ENCODE results near the gene MTUS2.

MTUS2 gene

GRCh38 chr13:29493796-29494195 lies 673.7 kb downstream of the MTUS2 start:
- no peak for DNase-seq

DNA sequence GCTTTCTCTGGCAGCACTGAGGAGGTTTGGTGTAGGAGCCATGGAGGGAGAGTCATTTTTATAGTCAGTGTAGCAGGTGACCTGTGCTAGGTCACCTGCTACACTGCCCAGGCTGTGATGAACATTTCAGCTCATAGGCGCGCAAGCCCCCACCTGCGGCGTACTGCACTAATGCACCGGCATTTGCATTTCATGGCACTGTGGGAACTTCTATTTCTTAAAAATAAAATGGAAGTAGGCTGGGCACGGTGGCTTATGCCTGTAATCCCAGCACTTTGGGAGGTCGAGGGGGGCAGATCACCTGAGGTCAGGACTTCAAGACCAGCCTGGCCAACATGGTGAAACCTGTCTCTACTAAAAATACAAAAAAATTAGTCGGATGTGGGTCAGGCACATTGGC lies 674.4 kb downstream of the MTUS2 start:
- no peak for DNase-seq

DNA sequence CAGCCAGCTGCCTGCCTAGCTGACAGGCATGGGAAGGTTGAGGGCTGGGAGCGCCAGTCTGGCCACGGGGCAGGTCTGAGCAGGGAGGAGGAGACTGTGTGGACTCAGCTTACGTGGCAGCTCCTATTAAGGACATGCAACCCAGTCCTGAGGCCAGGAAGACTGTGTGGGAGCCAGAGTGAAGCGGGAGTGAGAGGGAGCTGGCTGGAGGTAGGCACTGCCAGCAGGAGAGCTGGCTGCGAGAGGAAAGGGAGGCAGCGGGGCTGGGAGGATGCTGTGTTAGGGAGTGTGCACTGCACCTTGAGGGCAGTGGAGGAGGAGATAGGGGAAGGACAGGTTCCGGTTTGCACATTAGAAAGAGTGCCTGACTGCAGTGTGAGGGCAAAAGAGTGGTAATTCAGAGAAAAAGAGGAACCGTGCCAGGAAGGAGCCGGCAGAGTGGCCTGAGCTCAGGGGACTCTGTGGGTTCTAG lies 676.1 kb downstream of the MTUS2 start:
- DNase-seq = no peak

GRCh38 chr13:29497137-29497654 lies 677.1 kb downstream of the MTUS2 start:
- DNase-seq = no peak

- DNase-seq = no peak
These were observed 678.4 kb downstream of the MTUS2 start for GRCh38 chr13:29498426-29499040.

GRCh38 chr13:29499506-29500165 lies 679.5 kb downstream of the MTUS2 start:
- no peak for DNase-seq

DNA sequence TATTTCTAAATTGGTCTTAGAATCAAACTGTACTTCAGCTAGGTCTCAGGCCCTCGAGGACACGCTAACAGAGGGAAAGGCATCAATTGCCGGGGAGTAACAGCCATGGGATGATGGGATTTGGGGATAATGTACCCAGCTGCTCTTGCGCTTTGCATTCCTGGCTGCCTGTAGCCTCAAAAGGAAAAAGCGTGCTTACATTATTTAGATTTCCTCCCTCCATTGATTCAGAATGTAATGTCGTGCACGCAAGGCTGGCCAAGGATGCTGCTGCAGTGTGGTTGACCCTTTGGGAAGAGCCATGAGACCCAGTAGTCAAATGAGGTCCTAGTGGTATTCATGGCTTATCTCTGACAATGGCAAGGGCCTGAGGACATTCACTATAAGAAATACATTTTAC lies 680.2 kb downstream of the MTUS2 start:
- DNase-seq = no peak

- DNase-seq = no peak
These were observed 681.5 kb downstream of the MTUS2 start for GRCh38 chr13:29501674-29502073.

- DNase-seq = no peak
These were observed 682.4 kb downstream of the MTUS2 start for GRCh38 chr13:29502391-29503008.

DNA sequence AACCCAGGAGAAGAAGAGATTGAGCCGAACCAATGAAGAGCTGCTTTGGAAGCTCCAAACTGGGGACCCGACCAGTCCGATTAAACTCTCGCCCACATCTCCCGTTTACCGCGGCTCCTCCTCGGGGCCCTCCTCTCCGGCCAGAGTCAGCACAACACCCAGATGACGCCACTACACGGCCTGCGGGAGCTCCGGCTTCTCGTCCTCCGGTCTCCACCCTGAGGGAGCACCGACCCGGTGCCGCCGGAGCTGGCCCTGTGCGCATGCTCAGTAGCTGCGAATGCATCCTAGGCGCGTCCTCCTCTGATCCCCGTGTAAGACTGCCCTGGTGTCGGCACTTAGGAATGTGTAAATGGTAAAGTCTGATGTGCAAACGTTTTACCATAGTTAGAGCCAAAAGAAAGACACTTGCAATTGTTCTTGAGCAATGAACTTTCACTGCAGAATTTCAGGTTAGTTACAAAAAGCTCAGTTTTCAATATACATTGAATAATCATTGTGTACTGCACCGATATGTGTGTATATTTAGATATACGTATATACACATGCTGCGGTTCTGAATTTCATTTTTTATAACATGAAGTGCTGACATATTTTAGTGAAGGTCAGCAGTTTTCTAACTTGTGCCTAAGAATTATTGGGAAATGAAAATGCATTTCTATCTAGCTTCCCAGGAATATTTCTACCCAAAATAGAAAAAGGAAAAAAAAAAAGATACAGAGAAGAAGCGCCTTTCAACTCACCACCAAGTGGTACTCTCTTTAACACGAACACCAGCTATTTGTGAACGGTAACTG lies 683.1 kb downstream of the MTUS2 start:
- peak in 1 of 5 experiments; percentile 9 for DNase-seq

DNA sequence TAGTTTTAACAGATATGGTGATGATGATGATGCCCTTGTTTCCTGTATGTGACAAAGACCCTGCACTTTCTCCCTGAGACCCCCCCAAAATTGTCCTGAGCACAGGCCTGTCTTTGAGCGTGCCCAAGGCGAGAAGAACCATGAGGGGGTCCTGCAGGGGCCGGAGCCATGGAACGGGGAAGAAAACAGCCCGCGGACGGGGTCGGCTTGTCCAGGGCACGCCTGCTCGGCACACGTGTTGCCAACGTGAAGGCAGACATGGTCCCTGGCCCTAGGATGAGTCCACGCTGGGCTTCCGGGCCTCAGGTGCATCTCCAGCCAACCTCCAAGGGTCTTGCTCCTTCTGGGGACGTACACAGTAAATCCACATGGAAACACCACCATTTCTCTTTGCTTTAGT lies 684.6 kb downstream of the MTUS2 start:
- no peak for DNase-seq

- DNase-seq = no peak
These were observed 685.4 kb downstream of the MTUS2 start for GRCh38 chr13:29505511-29505910.

DNA sequence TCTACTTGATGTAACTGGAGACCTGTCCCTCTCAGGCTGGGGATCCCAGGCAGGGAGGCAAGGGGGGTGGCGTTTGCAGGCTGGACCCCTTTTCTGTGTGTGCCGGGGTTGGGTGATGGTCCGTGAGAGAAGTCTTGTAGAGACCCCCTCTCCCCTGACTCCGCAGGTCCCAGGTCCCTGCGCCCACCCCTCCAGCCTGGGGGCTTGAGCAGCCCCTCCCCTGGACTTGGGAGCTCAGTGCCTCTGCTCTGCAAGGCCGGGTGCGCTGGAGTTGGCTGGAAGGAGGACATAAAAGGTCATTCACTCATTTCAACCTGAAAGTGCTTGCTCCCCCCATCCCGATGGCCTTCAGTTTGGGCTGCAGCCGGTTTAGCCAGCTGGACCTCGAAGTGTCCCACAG lies 685.8 kb downstream of the MTUS2 start:
- no peak for DNase-seq

DNA sequence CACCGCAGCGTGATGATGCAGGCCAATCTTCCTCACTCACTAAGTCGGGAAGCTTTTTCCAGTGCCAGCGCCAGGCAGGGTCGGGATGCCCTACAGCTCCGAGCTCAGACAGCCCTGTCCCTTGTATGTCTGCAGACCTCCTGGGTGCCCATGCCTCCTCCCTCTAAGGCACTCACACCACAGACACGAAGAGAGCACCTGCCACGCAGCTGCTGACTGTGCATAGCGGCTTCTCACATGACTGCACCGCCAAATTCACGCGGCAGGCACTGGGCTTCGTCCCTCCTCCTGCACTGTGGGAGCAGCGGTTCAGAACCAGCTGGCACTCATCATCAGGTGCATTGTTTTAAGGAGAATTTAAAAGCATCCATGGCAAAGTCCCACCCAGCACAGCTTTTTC lies 687.2 kb downstream of the MTUS2 start:
- DNase-seq = no peak

DNA sequence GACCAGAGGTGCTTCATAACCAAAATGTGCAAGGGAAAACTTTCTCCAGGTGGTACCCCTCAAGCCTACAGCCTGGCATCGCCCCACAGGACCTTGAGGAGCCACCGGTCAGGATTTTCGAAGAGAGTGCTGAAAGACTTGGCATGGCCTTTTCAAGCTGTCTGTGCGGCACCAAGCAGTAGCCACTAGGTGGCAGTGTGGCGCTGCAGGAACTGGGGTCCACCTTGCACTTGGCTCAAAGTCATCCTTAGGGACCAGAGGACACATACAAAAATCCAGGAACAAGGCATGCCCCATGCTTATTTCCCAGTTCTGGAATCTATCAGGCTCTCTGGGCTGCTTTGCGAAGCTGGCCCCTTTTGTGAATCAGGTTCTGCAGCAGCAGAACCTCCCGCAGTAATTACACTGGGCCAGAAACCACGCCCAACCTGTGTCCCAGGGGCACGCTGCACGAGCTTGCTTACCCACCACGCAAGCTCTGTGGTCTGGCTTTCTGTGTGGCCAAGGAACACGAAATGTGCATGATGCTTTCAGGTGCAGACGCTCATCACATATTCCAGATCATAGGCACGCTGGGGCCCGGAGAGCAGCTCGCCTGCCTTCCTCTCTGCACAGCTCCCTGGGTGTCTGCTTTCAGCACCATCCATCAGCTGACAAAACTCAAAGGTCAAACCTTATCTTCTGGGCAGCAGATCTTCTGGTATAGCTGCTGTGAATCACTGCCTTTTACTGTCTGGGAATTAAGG lies 688.2 kb downstream of the MTUS2 start:
- peak; percentile 24 to 60 (median 58) for DNase-seq

DNA sequence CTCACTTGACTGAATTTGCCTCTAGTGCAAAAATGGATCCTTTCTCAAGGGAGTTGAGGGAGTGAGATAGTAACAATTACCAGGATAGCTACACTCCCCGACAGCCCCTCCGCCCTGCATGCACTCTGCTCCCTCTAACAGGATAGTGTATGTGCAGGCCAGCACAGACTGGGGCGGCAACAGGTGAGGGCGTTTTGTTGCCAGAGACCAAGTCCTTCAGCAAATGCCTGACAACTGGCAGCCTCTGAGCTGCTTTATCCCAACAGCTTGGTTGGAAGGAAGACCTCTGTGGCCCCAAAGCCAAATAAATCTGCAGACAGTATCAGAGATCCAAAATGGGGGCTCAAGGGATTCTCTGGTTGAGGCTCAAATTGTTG lies 688.7 kb downstream of the MTUS2 start:
- DNase-seq = no peak

DNA sequence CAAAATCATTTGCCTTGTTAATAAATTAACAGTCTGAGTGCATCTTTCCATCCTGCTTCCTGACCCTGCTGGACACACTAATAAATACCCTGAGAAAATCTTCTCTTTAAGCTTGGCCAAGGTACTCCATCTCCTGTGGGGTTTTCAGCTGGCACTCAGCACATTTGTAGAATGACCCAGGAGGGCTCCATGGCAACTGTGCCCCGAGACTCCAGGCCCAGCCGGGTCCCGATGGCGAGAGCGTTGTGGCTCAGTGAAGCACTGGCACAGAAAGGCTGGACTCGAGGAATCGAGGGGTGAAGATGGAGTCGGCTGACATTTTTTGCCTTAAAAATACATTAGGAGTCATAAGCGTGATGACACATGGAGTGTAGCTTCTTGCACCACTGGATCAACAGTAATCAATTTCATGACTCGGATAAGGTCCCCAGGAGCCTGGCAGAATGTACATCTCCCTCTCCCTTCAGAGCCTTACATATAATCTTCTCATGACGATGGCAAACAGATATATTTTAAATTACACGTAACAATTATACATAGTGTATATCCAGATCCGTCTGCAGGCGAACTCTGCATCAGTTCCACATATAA lies 690.0 kb downstream of the MTUS2 start:
- no peak for DNase-seq

GRCh38 chr13:29510651-29511084 lies 690.5 kb downstream of the MTUS2 start:
- no peak for DNase-seq

- DNase-seq = no peak
These were observed 691.1 kb downstream of the MTUS2 start for GRCh38 chr13:29511106-29511796.

- no peak for DNase-seq
These were observed 691.8 kb downstream of the MTUS2 start for GRCh38 chr13:29511980-29512379.
